GM18502 (cell line): ENCODE results near the gene PRKCE.
A peak's percentile ranks its signal among the peaks of the same experiment; 100 is the strongest.

Experiments
- ATAC-seq: cut with Tn5 transposase; IDR thresholded peaks from one replicate; pipeline ENCODE4 v1.9.1; 2021; ENCODE audit warnings: mild to moderate bottlenecking; ENCODE audit not compliant: unreplicated experiment, poor library complexity

PRKCE gene

GRCh38 chr2:45918463-45919159, 267.1 kb downstream of the PRKCE start:
- no peak for ATAC-seq

GRCh38 chr2:45919160-45919650, 267.7 kb downstream of the PRKCE start:
- peak; percentile 39 for ATAC-seq

GRCh38 chr2:45919711-45920111, 268.2 kb downstream of the PRKCE start:
- peak; percentile 51 for ATAC-seq

- ATAC-seq, result no peak
Measured at GRCh38 chr2:45921921-45922320, 270.4 kb downstream of the PRKCE start.

- no peak for ATAC-seq
Measured at GRCh38 chr2:45922577-45922988, 271.1 kb downstream of the PRKCE start.

GRCh38 chr2:45923701-45924100, 272.2 kb downstream of the PRKCE start:
- no peak for ATAC-seq

- no peak for ATAC-seq
Measured at GRCh38 chr2:45925026-45925425, 273.6 kb downstream of the PRKCE start.

- ATAC-seq, result no peak
Measured at GRCh38 chr2:45925636-45926366, 274.3 kb downstream of the PRKCE start.

- ATAC-seq, result no peak
Measured at GRCh38 chr2:45928946-45929345, 277.5 kb downstream of the PRKCE start.

GRCh38 chr2:45929674-45930395, 278.4 kb downstream of the PRKCE start:
- ATAC-seq, result no peak

GRCh38 chr2:45930396-45930792, 278.9 kb downstream of the PRKCE start:
- no peak for ATAC-seq

GRCh38 chr2:45932278-45932975, 281.0 kb downstream of the PRKCE start:
- ATAC-seq, result no peak

- ATAC-seq, result no peak
Measured at GRCh38 chr2:45935791-45936622, 284.5 kb downstream of the PRKCE start.

- ATAC-seq, result no peak
Measured at GRCh38 chr2:45936623-45936979, 285.1 kb downstream of the PRKCE start.

- ATAC-seq, result no peak
Measured at GRCh38 chr2:45937990-45938389, 286.5 kb downstream of the PRKCE start.

GRCh38 chr2:45938649-45939511, 287.4 kb downstream of the PRKCE start:
- ATAC-seq, result no peak

- no peak for ATAC-seq
Measured at GRCh38 chr2:45941531-45942236, 290.2 kb downstream of the PRKCE start.

- ATAC-seq, result no peak
Measured at GRCh38 chr2:45942237-45942738, 290.8 kb downstream of the PRKCE start.
